GM12872 (cell line): ENCODE results near the gene MVD.
A peak's percentile ranks its signal among the peaks of the same experiment; 100 is the strongest.

Experiments used
- CTCF ChIP-seq: IDR thresholded peaks from 3 replicates; pipeline ENCODE4 v1.5.1; 2011; ENCODE audit warnings: low read depth, mild to moderate bottlenecking, low read length, moderate library complexity; ENCODE audit not compliant: insufficient read depth

Gene MVD

GRCh38 chr16:88639231-88640038 lies 23.5 kb downstream of the MVD start:
- no peak for TF ChIP-seq CTCF

- no peak for TF ChIP-seq CTCF
These were observed 24.3 kb downstream of the MVD start, which contains the start of gene IL17C for GRCh38 chr16:88638323-88639230. TSS of gene IL17C (plus strand) at chr16:88638572. CDS start at chr16:88638642, 70 bp downstream.

GRCh38 chr16:88636488-88637265 lies 26.2 kb downstream of the MVD start:
- TF ChIP-seq CTCF, result no peak

GRCh38 chr16:88635671-88636319 lies 27.1 kb downstream of the MVD start:
- TF ChIP-seq CTCF, result 0 out of 3 replicates have a peak, but pooled peaks have one; percentile 9

- TF ChIP-seq CTCF, result no peak
These were observed 27.8 kb downstream of the MVD start for GRCh38 chr16:88634994-88635670.

GRCh38 chr16:88634141-88634993 lies 28.5 kb downstream of the MVD start:
- no peak for TF ChIP-seq CTCF
